HG02973 (cell line): ENCODE measurements around the gene XRN2.
"Not testable (repeated sequence)": the region's sequence is repeated elsewhere in the genome, so short reads cannot be mapped to it uniquely, and the experiment has no call there.

ENCODE experiments used
- ATAC-seq: cut with Tn5 transposase; IDR thresholded peaks from one replicate; pipeline ENCODE4 v1.9.1; 2021; ENCODE audit warnings: moderate library complexity; ENCODE audit not compliant: unreplicated experiment

Gene XRN2

DNA sequence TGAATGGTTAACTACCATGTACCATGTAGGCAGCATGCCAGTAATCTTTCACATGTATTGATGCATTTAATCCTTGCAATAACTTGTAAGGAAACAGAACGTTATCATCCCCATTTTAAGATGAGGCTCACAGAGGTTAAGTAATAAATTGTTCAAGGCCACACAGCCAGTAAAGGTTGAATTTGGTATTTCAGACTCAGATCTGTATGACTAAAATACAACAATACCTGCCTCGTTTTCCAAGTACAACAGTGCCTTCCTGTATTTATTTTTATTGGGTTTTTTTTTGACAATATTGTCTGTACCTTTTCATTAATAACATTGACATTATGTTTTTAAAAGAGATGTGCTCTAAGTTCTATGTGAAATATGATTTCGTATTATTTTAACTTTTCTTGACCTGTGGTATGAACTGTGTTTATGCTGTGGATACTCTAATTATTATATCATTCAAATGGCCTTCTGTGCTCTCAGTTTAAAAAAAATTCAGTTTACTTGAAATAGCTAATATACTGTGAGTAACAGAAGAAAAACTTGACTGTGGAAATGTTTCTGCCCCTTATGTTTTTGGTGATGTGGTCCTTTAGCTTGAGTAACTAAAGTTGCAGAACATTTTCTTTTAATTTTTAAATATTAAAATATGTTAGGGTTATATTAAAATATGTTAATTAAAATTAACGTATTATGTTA lies 39.7 kb downstream of the XRN2 start:
- no peak for ATAC-seq

DNA sequence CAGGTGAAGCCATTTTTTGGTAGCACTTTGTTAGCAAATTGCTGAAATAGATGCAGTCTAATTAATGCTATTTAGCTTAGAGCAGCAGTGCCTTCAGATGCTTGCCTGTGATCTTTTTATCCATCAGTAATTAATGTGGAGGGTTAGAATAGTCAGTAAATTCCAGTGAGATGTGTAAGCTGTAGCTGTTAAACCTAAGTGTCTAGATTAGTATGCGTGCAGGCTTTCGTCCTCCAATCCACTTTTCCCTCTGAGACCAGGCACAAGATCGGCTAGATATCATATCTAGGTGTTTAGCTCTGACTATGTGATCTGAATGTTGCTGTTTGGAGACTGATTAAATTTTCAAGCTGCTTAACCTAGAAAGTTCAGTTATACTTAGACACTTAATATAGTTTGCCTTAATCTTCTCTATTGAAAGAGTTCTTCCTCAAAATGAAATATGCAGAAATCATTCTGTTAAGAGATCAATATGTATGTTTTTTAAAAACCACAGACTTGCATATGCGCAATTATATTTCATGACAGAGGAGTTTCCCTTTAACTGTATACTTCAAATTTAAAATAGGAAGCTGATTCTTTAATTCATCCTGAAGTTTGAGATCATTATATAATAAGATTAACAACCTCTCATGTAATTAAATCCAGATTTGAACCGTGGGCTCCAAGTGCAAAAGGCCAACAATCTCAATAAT lies 41.2 kb downstream of the XRN2 start:
- no peak for ATAC-seq

GRCh38 chr20:21344961-21345360 lies 41.8 kb downstream of the XRN2 start:
- no peak for ATAC-seq

GRCh38 chr20:21352703-21353102 lies 49.6 kb downstream of the XRN2 start:
- ATAC-seq: no peak

DNA sequence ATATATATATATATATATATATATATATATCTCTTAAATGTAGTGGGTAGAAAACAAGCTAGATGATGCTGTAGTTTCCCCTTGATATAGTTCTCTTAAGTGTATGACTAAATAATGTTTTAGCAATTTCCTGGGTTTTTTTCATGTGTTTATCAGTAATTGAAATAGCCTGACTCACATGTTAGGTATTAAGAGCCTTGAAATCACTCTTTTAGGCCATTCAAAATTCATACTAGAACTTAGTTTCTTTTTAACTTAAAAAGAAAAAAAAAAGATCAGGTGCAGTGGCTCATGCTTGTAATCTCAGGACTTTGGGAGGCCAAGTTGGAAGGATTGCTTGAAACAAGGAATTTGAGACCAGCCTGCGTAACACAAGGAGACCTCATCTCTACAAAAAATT lies 50.1 kb downstream of the XRN2 start:
- ATAC-seq: no peak

- ATAC-seq: no peak
Measured at GRCh38 chr20:21355981-21356380, 52.9 kb downstream of the XRN2 start.

DNA sequence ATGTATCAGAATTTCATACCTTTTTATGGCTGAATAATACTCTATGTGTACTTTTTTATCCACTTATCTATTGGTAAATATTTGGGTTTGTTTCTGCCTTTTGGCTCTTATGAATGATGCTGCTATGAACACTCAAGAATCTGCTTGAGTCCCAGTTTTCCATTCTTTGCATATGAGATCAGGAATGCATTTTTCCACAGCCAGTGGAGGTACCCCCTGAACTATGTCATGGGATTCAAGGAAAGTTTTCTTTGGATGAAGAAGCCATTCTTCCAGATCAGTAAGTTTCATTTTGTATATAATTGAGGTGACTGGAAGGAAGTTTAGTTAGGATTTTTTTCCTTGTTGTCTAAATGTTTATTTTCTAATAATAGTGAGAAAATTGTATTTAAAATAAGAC lies 53.3 kb downstream of the XRN2 start:
- no peak for ATAC-seq

DNA sequence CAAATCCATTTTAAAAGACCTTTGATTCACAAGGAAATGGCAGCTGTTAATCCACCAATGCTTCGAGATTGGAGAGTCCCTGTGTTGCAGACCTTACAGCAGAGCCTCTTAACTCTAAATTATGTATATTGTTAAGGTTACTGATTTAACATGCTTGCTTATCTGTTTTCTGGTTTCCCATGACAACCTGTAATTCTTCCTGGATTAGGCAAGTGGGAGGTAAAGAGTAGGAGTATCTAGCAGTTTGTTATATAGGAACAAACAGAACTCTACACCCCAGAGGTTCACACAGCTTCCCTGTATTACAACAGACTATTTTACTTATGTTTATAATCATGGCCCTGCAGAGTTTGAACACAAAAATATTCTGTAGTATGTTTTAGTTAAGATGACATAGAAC lies 54.7 kb downstream of the XRN2 start:
- ATAC-seq: no peak

DNA sequence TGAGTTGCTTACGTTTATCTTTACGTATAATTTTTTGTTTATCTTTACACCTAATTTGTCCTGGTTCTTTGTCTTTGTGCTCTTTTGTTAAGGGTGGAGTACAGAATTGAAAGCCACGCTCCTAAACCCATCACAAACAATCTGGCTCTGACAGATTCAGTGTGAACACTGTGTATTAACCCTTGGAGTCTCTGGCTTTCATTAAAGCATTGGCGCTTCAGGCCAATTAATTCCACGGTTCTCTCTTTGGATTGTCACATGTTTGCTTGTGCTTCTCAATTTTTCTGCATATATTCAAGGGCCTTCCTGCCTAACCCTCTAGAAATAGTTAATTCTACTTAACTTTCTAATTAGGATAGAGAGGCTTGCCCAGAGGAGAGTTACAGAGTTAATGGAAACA lies 55.6 kb downstream of the XRN2 start:
- ATAC-seq: no peak

- ATAC-seq: no peak
Measured at GRCh38 chr20:21360705-21361104, 57.6 kb downstream of the XRN2 start.

DNA sequence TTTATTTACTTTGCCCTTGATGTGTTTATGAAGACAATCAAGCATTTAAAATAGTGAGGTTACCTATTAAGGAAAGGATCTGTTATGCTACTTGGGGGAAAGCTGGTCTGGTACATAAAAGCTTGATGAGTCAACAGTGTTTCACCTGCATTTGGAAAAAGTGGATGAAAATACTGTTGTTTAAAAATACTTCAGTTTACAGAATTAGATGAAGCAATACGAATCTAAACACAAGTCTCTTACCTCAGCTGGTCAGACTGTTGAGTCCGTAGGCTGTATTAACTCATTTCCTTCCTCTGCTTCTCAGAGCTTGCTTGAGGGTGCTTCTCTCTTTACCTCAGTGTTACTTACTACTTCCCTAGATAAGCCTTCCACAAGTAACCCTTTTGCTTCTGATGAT lies 58.1 kb downstream of the XRN2 start:
- ATAC-seq: no peak

GRCh38 chr20:21364413-21364812 lies 61.3 kb downstream of the XRN2 start:
- no peak for ATAC-seq

DNA sequence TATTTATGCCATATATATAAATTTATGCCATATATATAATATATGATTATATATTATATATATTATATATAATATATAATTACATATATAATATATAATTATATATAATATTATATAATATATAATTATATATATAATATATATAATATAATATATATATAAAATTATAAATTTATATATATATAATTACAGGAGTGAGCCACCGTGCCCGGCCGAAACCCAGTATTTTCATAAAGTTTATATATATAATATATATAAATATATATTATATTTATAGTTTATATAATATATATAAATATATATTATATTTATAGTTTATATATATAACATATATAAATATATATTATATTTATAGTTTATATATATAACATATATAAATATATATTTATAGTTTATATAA lies 62.6 kb downstream of the XRN2 start:
- ATAC-seq: no peak

DNA sequence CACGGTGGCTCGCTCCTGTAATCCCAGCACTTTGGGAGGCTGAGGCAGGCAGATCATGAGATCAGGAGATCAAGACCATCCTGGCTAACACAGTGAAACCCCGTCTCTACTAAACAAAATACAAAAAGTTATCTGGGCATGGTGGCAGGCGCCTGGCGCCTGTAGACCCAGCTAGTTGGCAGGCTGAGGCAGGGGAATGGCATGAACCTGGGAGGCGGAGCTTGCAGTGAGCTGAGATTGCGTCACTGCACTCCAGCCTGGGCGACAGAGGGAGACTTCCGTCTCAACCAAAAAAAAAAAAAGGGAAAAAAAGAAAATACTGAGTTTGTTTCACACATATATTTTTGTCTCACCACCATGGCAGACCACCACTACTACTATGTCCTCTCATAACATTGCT lies 63.1 kb downstream of the XRN2 start:
- not testable (repeated sequence) for ATAC-seq

DNA sequence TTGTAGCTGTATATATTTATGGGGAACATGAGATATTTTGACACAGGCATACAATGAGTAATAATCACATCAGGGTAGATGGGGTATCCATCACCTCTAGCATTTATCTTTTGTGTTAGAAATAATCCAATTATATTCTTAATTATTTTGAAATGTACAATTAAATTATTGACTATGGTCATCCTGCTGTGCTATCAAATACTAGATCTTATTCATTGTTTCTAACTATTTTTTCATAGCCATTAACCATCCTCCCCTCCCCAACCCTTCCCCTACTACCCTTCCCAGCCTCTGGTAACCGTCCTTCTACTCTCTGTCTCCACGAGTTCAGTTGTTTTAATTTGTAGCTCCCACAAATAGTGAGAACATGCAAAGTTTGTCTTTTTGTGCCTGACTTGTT lies 65.7 kb downstream of the XRN2 start:
- ATAC-seq: no peak

DNA sequence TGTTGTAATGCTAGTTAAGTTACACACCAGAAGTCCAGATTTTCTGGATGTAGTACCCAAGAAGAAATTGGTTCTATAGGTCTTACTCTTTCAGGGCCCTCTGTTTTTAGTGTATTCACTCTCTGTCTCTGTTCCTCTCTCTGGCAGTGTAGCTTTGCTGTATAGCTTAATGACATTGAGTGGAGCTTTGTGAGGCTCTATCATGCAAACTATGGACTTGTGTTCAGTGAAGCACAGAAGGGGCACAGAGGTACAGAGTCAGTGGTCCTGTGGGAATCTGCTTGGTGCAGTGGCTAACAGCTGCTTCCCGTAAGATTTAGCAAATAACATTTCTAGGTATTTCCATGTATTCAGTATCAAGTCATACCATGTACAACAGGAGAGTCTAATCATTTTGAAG lies 68.1 kb downstream of the XRN2 start:
- ATAC-seq: no peak

DNA sequence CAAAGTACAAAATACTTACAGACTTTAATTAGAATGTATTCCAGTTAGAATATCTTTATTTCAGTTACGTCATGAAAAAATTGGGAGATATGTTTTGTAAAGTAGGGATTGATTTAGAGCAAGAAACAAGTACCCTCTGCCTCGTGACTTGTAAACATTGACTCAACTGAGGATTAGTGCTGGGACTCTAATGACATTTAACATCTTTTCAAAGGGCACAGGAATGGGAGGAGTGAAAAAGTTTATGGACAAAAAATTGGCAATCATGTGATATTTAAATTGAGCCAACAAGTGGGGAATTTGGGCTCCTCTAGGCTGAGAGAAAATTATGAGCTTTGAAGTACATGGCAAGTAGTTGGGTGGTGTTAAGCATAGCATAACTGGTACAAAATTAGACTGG lies 68.9 kb downstream of the XRN2 start:
- no peak for ATAC-seq

DNA sequence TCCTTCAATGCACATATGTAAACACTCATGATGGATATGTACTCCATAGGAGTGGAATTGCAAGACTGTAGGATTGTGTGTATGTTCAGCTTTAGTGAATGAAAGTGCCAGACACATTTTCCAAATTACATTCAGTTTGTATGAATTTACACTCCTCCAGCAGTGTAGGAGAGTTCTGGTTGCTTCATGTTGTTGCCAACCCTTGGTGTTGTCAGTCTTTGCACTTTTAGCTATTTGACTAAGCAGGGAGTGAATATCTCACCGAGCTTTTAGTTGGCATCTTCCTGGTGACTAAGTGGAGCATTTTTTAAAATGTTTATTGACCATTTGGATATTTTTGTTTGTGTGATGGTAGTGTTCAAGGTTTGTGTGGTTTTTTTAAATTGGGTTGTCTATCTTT lies 70.3 kb downstream of the XRN2 start:
- ATAC-seq: no peak

- ATAC-seq: no peak
Measured at GRCh38 chr20:21376626-21377025, 73.5 kb downstream of the XRN2 start.

DNA sequence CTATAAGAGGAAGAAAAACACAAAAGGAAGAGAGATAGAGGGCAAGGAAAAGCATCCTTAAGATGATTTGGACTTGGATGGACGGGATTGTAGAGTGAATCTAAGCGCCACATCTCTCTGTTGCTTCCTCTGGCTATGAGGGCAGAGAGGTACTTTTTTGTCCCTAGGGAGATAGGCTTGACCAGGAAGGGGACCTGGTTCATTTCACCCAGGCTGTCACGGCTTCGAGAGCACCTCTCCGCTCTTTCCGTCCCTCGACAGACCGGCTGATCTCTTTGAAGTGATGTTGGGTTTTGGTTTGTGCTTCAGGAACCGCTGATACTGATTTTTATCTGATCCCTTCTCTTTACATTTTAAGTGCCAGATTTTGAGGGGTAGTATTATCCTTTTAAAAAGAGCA lies 74.6 kb downstream of the XRN2 start:
- no peak for ATAC-seq

GRCh38 chr20:21378259-21378658 lies 75.1 kb downstream of the XRN2 start:
- ATAC-seq: no peak

DNA sequence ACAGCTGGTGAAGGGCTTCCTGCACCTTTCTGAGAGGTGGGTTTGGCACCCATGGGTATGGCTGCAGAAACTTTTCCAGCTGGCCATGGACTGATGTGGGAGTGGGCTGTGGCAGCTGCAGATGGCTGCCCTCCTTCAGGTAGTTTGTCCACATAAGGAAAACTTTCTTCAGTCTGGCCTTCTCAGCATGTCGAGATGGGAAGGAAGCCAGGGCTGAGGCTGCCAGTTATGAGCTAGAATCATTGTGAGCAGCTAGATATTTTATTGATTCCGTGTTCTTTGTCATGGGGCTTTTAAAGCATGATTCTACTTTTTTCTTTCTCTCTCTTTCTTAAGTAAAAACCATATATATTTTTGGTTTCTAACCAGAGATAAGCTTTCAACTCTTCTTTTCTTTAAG lies 77.6 kb downstream of the XRN2 start:
- no peak for ATAC-seq

DNA sequence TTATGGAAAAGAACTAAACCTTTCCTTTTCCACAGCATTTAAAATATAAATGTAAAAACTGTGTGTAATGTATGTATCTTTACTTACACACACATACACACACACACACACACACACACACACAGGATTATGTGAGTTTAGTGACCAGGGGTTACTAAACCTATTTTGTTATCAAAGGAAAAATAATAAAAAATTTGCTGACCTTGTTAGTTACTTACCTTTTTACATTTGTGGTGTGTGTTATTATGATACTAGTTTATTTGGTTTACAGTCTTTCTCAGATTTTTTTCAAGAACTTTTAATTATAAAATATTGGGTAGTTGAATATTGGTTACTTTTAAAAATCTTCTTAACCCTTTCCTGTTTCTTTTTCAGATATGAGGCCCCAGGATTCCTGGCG lies 78.5 kb downstream of the XRN2 start:
- no peak for ATAC-seq
